Measurements from ENCODE around the gene WFIKKN2.

Gene WFIKKN2

GRCh38 chr17:50820651-50821050 lies 14.7 kb upstream of the WFIKKN2 start:
- peaks cover 3% of the 10 kb centered on the region for H3K9me3 Mint-ChIP-seq
- TF ChIP-seq, protein P1, sequence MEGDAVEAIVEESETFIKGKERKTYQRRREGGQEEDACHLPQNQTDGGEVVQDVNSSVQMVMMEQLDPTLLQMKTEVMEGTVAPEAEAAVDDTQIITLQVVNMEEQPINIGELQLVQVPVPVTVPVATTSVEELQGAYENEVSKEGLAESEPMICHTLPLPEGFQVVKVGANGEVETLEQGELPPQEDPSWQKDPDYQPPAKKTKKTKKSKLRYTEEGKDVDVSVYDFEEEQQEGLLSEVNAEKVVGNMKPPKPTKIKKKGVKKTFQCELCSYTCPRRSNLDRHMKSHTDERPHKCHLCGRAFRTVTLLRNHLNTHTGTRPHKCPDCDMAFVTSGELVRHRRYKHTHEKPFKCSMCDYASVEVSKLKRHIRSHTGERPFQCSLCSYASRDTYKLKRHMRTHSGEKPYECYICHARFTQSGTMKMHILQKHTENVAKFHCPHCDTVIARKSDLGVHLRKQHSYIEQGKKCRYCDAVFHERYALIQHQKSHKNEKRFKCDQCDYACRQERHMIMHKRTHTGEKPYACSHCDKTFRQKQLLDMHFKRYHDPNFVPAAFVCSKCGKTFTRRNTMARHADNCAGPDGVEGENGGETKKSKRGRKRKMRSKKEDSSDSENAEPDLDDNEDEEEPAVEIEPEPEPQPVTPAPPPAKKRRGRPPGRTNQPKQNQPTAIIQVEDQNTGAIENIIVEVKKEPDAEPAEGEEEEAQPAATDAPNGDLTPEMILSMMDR (IDR thresholded peaks at IDR 0.05; ENCODE audit: unreplicated experiment in 3 of 3) = no peak
- H3K27me3 Mint-ChIP-seq (ENCODE audit: low read depth) = peaks cover 4% of the 10 kb centered on the region
- H3K27ac Mint-ChIP-seq = no peak overlapping the region
- H3K36me3 Mint-ChIP-seq (ENCODE audit: low read depth) = no peaks in the 10 kb centered on the region
- peaks cover 6% of the 10 kb centered on the region for H3K4me1 Mint-ChIP-seq
- no peak overlapping the region for H3K4me3 Mint-ChIP-seq

DNA sequence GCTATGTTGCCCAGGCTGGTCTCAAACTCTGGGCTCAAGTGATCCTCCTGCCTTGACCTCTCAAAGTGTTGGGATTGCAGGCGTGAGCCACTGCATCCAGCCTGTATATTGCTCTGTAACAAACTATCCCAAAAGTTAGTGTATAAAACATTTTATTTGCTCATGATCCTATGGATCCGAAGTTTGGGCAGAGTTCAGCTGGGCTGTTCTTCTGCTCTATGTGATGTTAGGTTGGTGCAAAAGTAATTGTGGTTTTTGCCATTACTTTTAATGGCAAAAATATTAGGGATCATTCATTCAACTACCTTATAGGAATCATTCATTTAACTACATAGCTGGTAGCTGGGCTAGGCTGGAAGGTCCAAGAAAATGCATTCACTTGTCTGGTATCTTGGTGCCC lies 12.8 kb upstream of the WFIKKN2 start:
- Mint-ChIP-seq H3K9me3 (peaks cover 5% of the 10 kb centered on the region), H3K4me3 (no peak overlapping the region), H3K27me3 (ENCODE audit: low read depth) (peaks cover 4% of the 10 kb centered on the region), H3K27ac (no peak overlapping the region), H3K4me1 (peaks cover 6% of the 10 kb centered on the region), H3K36me3 (ENCODE audit: low read depth) (no peaks in the 10 kb centered on the region)
- TF ChIP-seq, protein P1 (IDR thresholded peaks at IDR 0.05; ENCODE audit: unreplicated experiment in 3 of 3) = no peak

DNA sequence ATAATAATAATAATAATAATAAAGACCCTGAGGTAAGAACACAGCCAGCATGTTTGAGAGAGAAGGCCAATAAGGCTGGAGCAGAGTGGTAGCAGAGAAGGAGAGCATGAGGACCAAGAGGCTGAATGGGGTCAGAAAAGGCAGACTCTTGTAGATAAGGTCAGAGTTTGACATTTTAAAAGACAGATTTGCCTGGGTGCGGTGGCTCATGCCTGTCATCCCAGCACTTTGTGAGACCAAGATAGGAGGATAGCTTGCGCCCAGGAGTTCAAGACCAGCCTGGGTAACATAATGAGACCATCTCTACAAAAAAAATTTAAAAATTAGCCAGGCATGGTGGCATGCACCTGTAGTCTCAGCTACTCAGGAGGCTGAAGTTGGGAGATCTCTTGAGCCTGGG lies 11.0 kb upstream of the WFIKKN2 start:
- H3K36me3 Mint-ChIP-seq (ENCODE audit: low read depth) = no peaks in the 10 kb centered on the region

DNA sequence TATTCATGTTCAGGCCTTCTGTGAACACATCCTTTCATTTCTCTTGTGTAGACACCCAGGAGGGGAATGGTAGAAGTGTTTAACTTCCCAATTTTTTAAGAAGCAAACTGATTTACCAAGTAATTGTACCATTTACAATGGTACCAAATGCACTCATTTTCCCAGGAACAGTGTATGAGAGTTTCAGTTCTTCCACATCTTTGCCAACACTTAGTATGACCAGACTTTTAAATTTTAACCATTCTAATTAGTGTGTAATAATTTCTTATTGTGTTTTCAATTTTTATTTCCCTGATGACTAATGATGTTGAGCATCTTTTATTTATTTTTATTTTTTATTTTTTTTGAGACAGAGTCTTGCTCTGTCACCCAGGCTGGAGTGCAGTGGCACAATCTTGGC lies 10.2 kb upstream of the WFIKKN2 start:
- Mint-ChIP-seq H3K4me3 (no peak overlapping the region), H3K27ac (no peak overlapping the region), H3K9me3 (peaks cover 5% of the 10 kb centered on the region), H3K27me3 (ENCODE audit: low read depth) (peaks cover 2% of the 10 kb centered on the region), H3K4me1 (peaks cover 17% of the 10 kb centered on the region), H3K36me3 (ENCODE audit: low read depth) (no peaks in the 10 kb centered on the region)
- TF ChIP-seq, protein P1 (IDR thresholded peaks at IDR 0.05; ENCODE audit: unreplicated experiment in 3 of 3) = no peak

More for the DNA sequence above, 11.0 kb upstream of the WFIKKN2 start:
- Mint-ChIP-seq H3K27ac (no peak overlapping the region), H3K9me3 (peaks cover 5% of the 10 kb centered on the region), H3K4me1 (peaks cover 11% of the 10 kb centered on the region), H3K27me3 (ENCODE audit: low read depth) (peaks cover 4% of the 10 kb centered on the region), H3K4me3 (no peak overlapping the region)
- TF ChIP-seq, protein P1 (IDR thresholded peaks at IDR 0.05; ENCODE audit: unreplicated experiment in 3 of 3) = no peak

DNA sequence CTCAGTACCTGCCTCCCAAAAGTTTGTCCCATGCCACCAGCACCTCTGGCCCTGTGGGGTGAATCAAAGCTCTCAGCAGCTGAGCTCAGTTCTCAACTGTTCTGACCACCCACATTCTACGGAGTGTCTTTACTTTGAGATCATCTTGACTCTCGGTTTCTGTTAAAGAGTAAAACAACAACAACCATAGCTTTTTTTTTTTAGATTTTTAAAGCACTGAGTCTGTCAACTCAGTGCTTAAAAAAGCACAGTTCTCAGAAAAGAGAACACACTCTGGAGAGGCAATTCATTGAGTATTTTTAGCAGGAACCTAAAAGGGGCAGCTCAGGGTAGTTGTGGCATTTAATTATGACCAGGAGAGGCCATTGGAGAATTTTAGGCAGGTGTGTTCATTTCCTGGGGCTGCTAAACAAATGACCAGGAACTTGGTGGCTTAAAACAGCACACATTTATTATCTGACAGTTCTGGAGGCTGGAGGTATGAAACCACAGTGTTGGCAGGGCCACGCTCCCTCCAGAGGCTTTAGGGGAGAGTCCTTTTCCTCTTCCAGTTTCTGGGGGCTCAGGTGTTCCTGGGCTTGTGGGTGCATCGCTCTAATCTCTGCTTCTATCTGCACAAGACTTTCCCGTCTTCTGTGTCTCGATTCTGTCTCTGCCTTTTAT lies 6.7 kb upstream of the WFIKKN2 start:
- no peaks in the 10 kb centered on the region for H3K27me3 Mint-ChIP-seq (ENCODE audit: low read depth)
- H3K4me3 Mint-ChIP-seq = no peak overlapping the region
- H3K4me1 Mint-ChIP-seq = peaks cover 51% of the 10 kb centered on the region
- peaks cover 4% of the 10 kb centered on the region for H3K9me3 Mint-ChIP-seq
- TF ChIP-seq, protein P1 (IDR thresholded peaks at IDR 0.05; ENCODE audit: unreplicated experiment in 3 of 3) = no peak
- no peaks in the 10 kb centered on the region for H3K36me3 Mint-ChIP-seq (ENCODE audit: low read depth)
- H3K27ac Mint-ChIP-seq = peak overlapping the region; percentile 91 to 97 (median 97)

DNA sequence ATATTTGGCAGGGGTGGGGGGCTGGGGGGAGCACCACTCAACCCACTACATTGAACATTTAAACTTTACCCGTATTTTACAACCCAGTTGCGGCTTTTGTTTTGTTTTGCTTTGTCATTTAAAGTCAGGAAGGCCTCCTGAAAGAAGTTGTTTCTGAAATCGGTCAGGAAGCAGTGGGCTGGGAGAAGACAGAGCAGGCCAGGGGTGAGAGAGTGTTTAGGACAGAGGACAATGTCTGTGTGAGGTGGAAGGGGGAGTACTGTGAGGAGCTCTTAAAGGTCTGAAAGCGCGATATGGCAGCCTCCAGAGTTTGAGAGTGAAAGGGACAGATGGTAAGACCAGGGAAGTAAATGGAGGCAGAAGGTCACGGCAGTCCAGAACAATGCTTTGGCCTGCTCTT lies 6.1 kb upstream of the WFIKKN2 start:
- Mint-ChIP-seq H3K4me3 (peak overlapping the region; percentile 0 to 27 (median 13)), H3K27ac (peak overlapping the region; percentile 91 to 97 (median 97)), H3K36me3 (ENCODE audit: low read depth) (no peaks in the 10 kb centered on the region), H3K9me3 (peaks cover 2% of the 10 kb centered on the region), H3K27me3 (ENCODE audit: low read depth) (peaks cover 2% of the 10 kb centered on the region), H3K4me1 (peaks cover 58% of the 10 kb centered on the region)
- TF ChIP-seq, protein P1 (IDR thresholded peaks at IDR 0.05; ENCODE audit: unreplicated experiment in 3 of 3) = no peak

All from nephron (organoid).